Measurements from ENCODE around the gene RAB13.
A peak's percentile ranks its signal among the peaks of the same experiment; 100 is the strongest.
"Not testable (repeated sequence)": the region's sequence is repeated elsewhere in the genome, so short reads cannot be mapped to it uniquely, and the experiment has no call there.

Gene RAB13

DNA sequence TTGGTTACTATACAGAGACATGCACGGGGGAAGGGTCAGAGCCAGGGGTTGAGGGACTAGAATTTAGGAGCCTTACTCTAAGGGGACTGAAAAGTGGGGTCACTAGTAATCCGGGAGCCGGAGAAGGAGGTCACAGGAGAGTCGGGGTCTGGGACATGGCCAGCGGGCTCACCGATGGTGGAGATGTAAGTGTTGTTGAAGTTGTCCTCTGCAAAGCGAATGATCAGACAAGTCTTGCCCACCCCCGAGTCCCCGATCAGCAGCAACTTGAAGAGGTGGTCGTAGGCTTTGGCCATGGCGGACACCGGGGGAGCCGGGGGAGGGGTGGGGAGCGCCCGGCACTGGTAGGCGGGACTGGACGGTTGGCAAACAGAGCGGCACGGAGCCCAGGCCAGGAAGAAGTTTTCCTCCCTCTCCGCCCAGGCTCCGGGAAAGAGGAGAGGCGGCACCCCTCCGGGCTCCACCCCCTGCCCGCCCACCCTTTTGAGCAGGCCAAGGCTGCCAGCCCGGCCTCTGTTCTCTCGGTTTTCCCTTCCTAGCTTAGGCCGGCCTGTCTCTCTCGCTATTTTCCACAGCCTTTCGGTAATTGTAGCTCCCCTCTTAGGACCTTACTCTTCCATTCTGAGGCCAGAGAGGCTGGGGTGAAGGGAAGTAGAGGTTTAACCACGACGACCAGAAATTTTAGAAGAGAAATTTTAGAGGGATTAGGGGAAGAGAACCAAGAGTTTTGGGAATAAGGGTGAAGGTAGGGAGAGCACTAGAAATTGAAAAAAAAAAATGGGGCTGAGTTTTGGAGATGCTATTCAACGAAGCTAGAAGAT, at the start of gene RAB13:
RAB13 (minus strand) TSS at position 399 of the 821 bp plus-strand sequence; CDS start at position 296, 103 bp downstream.
- no peak for DNase-seq

DNA sequence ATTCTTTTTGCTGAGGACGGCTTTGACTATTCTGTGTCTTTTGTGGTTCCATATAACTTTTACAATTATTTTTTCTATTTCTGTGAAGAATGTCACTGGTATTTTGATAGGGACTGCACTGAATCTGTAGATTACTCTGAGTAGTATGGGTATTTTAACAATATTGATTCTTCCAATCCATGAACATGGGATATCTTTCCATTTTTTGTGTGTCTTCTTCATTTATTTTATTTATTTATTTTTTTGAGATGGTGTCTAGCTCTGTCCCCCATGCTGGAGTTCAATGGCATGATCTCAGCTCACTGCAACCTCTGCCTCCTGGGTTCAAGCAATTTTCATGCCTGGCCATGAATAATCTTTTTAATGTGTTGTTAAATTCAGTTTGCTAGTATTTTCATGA, 47.6 kb upstream of the RAB13 start:
- DNase-seq: not testable (repeated sequence)

DNA sequence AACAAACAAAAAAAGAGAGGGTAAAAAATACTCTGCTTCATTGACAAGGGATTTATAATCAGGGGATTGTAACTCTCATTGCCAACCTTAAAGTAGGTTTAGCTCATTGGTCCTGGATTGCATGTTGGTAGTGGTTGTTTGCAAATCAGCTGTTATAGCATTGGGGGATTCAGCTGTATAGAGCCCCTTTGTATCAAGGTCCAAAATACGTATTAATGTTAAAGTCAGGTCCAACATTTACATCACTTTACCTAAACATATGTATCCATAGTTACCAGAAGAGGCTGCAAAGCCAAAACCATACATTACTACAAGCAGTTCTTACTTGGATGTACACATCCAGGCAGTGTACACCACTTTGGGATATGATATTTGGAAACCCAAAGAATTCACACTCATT, 33.8 kb upstream of the RAB13 start:
- no peak for DNase-seq

DNA sequence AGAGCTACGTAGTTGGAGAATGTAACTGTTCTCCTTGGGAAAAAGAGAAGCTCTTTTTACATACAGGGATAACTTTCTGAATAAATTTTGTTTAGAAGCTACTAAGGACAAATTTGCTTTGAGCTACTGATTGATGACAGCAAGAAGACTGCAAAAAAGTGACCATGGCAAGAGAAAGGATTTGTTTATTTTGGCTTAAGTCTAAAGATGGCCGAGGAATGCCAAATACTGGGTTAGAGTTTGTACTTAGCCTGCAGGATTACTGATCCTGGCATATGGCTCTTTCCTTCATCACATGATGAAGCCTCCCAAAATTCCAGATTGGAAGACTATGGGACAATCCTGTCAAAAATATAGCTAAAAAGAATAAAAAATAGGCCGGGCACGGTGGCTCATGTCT, 33.1 kb upstream of the RAB13 start:
- no peak for DNase-seq

DNA sequence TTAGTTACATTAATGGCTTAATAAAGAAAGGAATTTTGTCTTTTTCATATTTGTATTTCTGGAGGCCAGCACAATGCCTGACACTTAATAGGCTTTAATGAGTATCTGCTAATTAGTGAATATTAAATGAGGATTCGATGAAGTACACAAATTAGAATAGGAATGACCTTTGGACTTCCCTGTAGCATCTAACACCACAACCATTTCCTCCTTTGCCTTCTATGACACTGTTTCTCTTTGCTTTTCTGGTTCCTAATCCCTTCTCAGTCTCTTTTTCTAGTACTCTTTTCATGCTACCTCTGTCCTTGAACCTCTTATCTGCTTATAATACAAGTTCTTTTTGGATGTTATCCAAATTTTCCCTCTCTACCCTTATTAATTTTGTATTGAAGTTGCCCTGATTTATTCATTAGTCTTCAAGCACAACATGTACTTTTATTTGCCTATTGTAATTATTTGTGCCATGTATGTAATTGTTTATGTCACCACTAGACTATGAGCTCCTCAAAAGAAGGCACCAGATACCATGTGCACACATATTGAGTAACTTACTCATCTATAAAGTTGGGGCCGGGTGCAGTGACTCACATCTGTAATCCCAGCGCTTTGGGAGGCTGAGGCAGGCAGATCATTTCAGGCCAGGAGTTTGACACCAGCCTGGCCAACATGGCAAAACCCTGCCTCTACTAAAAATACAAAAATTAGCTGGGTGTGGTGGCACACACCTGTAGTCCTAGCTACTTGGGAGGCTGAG, 28.2 kb upstream of the RAB13 start:
- no peak for DNase-seq

DNA sequence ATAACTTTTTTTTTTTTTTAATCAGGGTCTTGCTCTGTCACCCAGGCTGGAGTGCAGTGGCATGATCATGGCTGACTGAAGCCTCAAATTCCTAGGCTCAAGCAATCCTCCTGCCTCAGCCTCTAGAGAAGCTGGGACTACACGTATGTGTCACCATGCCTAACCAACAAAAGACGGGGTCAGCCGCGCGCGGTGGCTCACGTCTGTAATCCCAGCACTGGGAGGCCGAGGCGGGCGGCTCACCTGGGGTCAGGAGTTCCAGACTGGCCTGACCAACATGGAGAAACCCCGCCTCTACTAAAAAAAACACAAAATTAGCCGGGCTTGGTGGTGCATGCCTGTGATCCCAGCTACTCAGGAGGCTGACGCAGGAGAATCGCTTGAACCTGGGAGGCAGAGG, 26.4 kb upstream of the RAB13 start:
- DNase-seq: not testable (repeated sequence)

DNA sequence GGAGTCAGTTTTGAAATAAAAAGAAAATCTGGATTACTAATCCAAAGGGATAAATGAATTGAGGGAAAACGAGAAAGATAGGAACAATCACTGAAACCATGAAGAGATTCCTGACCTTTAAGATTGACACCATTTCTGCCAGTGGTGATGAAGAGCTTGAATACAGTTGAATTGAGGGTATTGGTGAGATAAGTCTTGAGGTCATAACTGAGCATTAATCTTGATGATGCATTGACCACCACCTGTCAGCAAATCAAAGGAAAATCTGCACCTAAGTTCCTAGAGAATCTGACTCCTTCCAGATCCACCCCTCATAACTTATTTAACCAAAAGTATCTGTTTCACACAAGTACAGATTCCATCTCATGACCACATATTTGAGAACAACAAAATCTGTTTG, 26.0 kb upstream of the RAB13 start:
- DNase-seq: no peak

DNA sequence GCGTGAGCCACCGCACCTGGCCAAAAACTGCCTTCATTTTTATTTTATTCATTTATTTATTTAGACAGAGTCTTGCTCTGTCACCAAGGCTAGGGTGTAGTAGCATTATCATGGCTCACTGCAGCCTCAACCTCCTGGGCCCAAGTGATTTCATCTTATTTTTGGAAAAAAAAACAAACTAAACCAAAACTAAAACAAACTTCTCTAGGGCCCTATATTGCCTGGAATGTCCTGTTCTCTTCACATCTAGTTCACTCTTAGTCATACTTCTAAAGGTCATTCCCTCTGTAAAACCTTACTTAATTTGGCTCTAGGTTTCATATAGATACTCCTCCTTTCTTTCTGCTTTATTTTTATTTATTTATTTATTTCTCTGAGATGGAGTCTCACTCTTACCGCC, 20.0 kb upstream of the RAB13 start:
- DNase-seq: no peak

DNA sequence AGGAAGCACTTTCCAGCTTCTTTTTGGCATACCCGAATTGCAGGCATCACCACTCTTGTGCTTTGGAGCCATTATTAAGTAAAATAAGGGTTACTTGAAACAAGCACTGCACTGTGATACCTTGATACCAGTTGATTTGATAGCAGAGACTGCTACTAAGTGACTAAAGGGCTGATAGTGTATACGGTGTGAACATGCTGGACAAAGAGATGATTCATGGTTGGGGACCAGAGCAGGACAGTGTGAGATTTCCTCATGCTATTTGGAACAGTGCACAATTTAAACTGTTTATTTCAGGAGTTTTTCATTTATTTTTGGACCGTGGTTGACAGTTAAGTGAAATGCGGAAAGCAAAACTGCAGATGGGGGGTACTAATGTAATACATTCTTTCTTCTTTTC, 14.3 kb upstream of the RAB13 start:
- no peak for DNase-seq

DNA sequence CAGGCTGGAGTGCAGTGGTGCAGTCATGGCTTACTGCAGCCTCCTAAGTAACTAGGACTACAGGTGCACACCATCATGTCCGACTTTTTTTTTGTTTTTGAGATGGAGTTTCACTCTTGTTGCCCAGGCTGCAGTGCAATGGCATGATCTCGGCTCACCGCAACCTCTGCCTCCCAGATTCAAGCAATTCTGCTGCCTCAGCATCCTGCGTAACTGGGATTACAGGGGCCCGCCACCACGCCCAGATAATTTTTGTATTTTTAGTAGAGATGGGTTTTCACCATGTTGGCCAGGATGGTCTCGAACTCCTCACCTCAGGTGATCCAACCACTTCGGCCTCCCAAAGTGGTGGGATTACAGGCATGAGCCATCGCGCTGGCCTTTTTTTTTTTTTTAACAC, 10.7 kb upstream of the RAB13 start:
- DNase-seq: not testable (repeated sequence)

DNA sequence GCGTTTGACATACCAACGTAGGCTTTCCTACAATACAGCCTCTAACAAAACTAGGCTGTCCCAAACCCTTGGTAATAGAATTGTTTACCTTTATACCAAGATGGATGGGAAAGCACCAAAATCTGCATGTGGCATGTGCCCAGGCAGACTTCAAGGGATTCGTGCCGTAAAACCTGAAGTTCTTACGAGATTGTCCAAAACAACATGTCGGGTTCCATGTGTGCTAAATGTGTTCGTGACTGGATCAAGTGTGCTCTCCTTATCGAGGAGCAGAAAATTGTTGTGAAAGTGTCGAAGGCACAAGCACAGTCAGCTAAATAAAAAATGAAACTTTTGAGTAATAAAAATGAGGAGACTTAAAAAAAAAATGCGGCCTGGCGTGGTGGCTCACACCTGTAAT, 9.5 kb upstream of the RAB13 start:
- DNase-seq: no peak

DNA sequence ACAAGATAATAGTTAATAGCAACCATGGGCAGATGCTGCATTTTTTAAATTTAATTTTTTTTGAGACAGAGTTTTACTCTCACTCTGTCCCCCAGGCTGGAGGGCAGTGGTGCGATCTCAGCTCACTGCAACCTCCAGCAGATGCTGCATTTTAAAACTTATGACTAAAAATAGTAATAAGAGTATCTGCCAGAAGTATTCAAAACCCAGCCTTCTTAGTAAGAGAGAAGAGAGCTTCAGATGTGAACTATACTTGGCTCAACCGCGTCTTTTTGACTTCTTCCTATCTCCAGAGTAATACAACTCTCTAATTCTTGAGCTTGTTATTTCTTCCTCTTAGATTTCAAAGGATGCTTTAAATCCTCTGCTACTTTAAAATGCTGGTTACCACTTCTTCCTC, 9.1 kb upstream of the RAB13 start:
- no peak for DNase-seq

DNA sequence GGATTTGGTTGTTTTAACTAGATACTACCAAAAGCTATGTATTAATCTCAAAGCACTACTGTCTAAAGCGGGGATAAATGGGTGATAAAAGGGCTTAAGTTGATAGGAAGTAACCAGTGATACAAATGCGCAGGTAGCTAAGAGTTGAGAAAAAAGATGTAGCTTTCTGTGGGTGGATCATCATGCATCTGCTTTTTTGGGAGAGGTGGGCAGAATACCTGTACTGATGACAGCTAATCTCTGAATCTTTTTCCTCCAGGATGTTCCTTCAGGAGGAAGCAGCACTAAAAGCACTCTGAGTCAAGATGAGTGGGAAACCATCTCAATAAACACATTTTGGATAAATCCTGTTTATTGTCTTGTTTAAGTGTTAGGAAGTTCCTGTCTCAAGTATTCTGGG, 5.7 kb upstream of the RAB13 start:
- DNase-seq: no peak

DNA sequence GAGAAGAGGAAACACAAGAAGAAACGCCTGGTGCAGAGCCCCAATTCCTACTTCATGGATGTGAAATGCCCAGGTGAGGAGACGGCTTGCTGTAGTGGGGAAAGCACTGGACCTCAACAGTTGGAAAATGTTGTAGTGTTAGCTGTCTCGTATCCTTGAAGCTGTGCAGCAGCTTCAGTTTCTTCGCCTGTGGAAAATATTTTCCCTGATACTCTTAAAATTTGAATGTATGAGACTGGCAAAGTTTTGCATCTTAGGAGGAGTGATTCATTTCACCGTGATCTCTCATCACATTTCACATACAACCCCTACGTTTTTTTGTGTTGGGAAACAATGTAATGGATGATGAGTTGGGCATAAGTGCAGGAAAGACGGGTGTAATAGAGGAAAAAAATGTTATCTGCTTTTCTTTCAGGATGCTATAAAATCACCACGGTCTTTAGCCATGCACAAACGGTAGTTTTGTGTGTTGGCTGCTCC, 5.1 kb upstream of the RAB13 start:
- DNase-seq: no peak

DNA sequence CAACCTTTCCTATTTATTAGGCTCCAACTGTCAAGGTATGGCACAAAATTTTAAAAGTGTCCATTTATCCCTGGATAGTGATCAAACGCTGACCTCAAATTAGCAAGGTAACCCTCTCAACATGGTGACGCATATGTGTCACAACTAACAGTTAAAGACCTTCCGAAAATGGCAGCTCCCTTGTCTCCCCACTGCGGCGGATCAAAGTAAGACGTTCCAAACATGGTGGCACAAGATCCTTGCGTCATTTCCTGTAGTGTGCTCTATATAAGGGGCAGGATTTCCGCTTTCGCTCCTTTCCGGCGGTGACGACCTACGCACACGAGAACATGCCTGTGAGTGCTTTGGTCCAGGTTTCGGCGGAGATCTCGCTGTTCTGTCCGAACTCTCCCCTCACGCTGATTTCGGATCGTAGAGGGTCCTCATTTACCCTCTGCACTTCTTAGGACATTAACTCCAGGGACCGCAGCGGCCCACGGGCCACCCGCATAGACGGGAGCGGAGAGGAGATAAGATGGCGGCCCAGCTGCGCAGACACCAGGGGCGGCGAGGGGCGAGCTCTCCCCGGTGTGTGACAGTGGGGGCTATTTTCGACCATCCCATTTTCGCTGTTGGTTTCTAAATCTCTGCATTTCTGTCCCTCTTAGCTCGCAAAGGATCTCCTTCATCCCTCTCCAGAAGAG, 4.5 kb upstream of the RAB13 start, which contains the start of gene RPS27:
RPS27 (plus strand) TSS at position 295 of the 683 bp plus-strand sequence; CDS start at position 330, 35 bp downstream.
- peak; percentile 79 to 86 for DNase-seq

DNA sequence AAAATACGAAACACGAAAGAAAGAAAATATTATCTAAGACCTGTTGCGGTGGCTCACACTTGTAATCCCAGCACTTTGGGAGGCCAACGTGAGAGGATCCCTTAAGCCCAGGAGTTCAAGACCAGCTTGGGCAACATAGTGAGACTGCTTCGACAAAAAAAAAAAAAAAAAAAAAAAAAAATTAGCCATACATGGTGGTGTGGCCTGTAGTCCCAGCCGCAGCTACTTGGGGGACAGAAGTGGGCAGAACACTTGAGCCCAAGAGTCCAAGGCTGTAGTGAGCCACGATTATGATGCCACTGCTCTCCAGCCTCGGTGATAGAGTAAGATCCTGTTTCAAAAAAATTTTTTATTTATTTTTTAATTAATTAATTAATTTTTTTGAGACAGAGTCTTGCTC, 1.5 kb upstream of the RAB13 start:
- DNase-seq: no peak

DNA sequence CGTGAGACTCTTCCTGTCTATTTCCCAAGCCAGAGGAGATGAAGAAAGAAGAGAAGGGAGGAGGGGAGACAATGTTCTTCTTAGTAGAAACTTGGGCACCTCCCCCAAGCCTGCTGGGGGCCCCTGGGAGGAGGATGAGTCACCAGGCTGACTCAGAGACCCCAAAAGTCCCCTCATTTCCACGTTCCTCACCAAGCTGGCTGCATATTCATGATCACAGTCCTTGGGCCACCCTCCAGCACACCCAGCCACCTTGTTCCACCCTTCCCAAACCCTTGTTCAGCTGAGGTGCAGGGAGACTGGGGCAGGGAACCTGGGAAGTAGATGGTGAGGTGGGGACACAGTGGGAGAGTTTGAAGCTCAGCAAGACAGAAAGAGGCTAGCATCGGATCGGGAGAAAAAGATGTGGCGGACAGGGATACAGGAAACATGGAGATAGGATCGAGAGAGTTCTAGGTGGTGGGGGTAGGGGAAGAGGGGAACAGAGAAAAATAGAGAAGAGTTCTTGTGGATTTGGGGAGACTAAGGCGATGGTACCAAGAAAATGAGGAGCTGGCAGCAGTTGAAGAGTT, 712 bp downstream of the RAB13 start:
- DNase-seq: peak; percentile 49 to 60

DNA sequence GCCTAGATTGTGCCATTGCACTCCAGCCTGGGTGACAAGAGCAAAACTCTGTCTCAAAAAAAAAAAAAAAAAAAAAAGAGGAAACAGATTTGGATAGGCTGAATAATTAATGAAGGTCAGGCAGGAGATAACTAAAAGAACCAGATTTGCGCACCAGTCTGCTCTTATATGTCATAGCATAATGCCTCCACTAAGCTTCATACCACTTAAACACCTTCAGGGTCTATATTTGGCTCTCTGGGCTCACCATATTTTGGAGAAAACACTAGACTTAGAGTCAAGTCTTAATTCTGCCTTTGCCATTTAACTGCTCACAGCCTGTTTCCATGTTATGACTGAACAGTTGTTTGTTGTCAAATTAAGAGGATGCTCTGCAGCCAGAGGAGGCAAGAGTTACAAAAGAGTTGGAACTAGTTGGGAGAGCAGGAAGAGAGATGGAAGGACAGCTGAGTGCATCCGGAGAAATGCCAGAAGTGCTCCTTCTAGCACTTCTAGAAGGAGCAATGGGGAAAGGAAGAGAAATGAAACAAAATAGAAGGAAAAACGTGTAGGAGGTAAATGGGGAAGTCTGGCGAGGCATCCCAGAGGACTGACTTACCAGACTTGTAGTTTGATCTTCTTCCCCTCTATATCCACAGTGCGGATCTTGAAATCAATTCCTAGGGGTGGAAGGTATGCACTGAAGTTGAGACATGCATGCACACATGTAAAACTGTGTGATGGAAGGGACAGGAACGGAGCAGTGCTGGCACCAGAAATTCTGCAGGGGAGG, 1.8 kb downstream of the RAB13 start:
- DNase-seq: no peak

DNA sequence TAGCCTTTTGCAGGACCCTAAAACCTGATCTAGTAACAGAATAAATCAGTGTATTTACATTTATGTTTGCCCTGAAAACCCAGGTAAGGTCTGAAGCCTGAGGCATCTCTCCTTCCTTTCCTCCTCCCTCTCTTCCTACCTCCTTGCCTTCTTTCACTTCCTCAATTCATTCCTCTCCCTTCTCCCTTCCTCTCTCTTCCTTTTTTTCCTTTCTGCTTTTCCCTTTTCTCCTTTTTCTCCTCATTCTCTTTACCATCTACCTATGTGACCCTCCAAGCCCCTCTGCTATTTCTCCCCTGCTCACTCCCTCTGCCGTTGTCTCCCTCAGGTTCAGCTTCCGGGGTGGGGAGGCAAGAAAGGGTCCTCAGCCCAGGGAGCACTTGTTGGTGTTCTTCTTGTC, 4.4 kb downstream of the RAB13 start:
- not testable (repeated sequence) for DNase-seq

DNA sequence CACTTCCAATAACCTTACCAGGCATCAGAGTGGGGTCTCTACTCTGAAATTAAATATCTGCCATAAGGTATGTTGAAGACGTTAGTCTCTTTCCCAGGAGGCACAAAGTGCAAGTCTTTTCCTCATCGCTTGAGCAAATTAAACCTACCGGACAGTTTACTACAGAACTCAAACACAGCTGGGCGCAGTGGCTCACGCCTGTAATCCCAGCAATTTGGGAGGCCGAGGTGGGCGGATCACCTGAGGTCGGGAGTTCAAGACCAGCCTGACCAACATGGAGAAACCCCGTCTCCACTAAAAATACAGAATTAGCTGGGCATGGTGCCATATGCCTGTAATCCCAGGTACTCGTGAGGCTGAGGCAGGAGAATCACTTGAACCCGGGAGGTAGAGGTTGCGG, 7.0 kb downstream of the RAB13 start:
- DNase-seq: not testable (repeated sequence)

DNA sequence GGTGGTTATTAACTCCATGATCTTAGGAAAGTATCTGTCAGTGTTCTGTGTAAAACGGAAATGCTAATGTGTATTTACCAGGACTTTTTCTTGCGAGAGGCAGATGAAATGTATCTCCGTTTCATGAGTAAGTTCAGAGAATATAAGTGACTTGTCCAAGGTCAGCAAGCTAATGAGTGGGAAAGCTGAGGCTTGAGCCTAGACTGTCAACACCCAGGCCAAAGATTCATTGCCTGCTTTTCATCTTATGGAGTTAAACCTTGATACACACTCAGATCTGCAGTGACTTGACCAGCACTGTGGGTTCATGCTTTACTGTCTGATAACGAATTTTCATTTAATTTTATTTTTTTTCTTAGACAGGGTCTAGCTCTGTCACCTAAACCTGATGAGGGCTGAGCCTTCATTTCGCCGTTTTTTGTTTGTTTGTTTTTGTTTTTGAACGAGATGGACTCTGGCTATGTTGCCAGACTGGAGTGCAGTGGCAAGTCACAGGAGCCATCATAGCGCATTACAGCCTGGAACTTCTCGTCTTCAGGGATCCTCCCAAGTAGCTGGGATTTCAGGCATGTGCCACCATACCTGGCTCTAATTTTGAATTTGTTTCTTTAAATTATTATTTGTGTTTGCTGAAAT, 7.7 kb downstream of the RAB13 start:
- no peak for DNase-seq

Data from activated CD4-positive, alpha-beta T cell treated with anti-CD3 and anti-CD28 coated beads, Interleukin-2, amount 50 U/mL, for 48 hours (primary cell).